ENCODE data around the gene THSD7A.

The THSD7A gene

GRCh38 chr7:11517853-11518252 is 314.1 kb downstream of the THSD7A start:
- no peak for DNase-seq (ENCODE audit: low read depth in 2 of 2)

GRCh38 chr7:11516328-11516727 is 315.7 kb downstream of the THSD7A start:
- DNase-seq (ENCODE audit: low read depth in 2 of 2) = no peak

GRCh38 chr7:11513460-11513859 is 318.5 kb downstream of the THSD7A start:
- DNase-seq (ENCODE audit: low read depth in 2 of 2) = no peak

- no peak for DNase-seq (ENCODE audit: low read depth in 2 of 2)
Measured at GRCh38 chr7:11507929-11508328, 324.1 kb downstream of the THSD7A start.

- no peak for DNase-seq (ENCODE audit: low read depth in 2 of 2)
Measured at GRCh38 chr7:11506417-11506816, 325.6 kb downstream of the THSD7A start.

- no peak for DNase-seq (ENCODE audit: low read depth in 2 of 2)
Measured at GRCh38 chr7:11505471-11505985, 326.5 kb downstream of the THSD7A start.

GRCh38 chr7:11492307-11492706 is 339.7 kb downstream of the THSD7A start:
- no peak for DNase-seq (ENCODE audit: low read depth in 2 of 2)

GRCh38 chr7:11491811-11492210 is 340.2 kb downstream of the THSD7A start:
- DNase-seq (ENCODE audit: low read depth in 2 of 2) = no peak

- DNase-seq (ENCODE audit: low read depth in 2 of 2) = no peak
Measured at GRCh38 chr7:11489280-11489679, 342.7 kb downstream of the THSD7A start.

- DNase-seq (ENCODE audit: low read depth in 2 of 2) = no peak
Measured at GRCh38 chr7:11486271-11486670, 345.7 kb downstream of the THSD7A start.

- DNase-seq (ENCODE audit: low read depth in 2 of 2) = no peak
Measured at GRCh38 chr7:11485636-11486035, 346.4 kb downstream of the THSD7A start.

GRCh38 chr7:11480143-11480542 is 351.9 kb downstream of the THSD7A start:
- DNase-seq (ENCODE audit: low read depth in 2 of 2) = no peak

- no peak for DNase-seq (ENCODE audit: low read depth in 2 of 2)
Measured at GRCh38 chr7:11478882-11479281, 353.1 kb downstream of the THSD7A start.

- no peak for DNase-seq (ENCODE audit: low read depth in 2 of 2)
Measured at GRCh38 chr7:11478426-11478825, 353.6 kb downstream of the THSD7A start.

GRCh38 chr7:11474902-11475585 is 357.0 kb downstream of the THSD7A start:
- no peak for DNase-seq (ENCODE audit: low read depth in 2 of 2)

- DNase-seq (ENCODE audit: low read depth in 2 of 2) = no peak
Measured at GRCh38 chr7:11473807-11474424, 358.1 kb downstream of the THSD7A start.

GRCh38 chr7:11473220-11473619 is 358.8 kb downstream of the THSD7A start:
- no peak for DNase-seq (ENCODE audit: low read depth in 2 of 2)

- DNase-seq (ENCODE audit: low read depth in 2 of 2) = no peak
Measured at GRCh38 chr7:11472646-11473045, 359.4 kb downstream of the THSD7A start.

GRCh38 chr7:11471255-11471654 is 360.7 kb downstream of the THSD7A start:
- DNase-seq (ENCODE audit: low read depth in 2 of 2) = no peak

GRCh38 chr7:11469028-11469745 is 362.8 kb downstream of the THSD7A start:
- DNase-seq (ENCODE audit: low read depth in 2 of 2) = no peak

- DNase-seq (ENCODE audit: low read depth in 2 of 2) = no peak
Measured at GRCh38 chr7:11466517-11467105, 365.4 kb downstream of the THSD7A start.

GRCh38 chr7:11464624-11465023 is 367.4 kb downstream of the THSD7A start:
- DNase-seq (ENCODE audit: low read depth in 2 of 2) = no peak
